AG20443 (cell line): Measurements from ENCODE around the gene COLEC11.
"Not testable (repeated sequence)": the region's sequence is repeated elsewhere in the genome, so short reads cannot be mapped to it uniquely, and the experiment has no call there.

ENCODE experiments used
- DNase-seq: peaks from one replicate; pipeline ENCODE4 v3.0.0; 2012; ENCODE audit warnings: low spot score, mixed read lengths

COLEC11 gene

GRCh38 chr2:3625186-3625585 is 30.3 kb downstream of the COLEC11 start:
- no peak for DNase-seq

- DNase-seq = no peak
Observed at GRCh38 chr2:3626118-3626811, 31.4 kb downstream of the COLEC11 start.

DNA sequence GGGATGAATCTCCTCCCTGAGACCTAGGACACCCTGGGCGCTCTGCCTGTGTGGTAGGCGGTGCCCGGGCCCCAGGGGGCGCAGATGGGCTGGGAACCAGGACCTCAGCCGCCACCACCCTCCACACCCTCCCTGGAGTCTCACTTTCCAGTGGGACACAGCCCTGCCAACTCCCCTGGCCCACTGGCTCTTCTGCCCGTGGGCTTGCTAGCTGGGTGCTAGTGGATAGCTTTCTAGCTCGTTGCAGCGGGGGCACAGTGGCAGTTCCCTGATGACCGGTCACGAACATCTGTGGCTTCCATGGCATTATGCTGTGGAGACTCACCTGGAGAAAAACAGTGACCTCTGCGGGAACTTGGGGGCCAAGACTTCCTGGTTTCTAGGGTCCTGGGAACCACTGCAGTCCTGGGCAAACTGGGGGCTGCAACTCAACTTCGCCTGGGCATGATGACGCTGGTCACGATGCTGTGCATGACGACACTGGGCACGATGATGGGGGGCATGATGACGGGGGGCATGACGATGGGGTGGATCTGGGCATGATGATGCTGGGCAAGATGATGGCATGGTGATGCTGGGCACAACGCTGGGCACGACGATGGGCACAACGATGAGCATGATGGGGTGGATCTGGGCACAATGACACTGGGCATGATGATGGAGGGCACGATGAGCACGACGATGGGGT is 32.0 kb downstream of the COLEC11 start:
- no peak for DNase-seq

DNA sequence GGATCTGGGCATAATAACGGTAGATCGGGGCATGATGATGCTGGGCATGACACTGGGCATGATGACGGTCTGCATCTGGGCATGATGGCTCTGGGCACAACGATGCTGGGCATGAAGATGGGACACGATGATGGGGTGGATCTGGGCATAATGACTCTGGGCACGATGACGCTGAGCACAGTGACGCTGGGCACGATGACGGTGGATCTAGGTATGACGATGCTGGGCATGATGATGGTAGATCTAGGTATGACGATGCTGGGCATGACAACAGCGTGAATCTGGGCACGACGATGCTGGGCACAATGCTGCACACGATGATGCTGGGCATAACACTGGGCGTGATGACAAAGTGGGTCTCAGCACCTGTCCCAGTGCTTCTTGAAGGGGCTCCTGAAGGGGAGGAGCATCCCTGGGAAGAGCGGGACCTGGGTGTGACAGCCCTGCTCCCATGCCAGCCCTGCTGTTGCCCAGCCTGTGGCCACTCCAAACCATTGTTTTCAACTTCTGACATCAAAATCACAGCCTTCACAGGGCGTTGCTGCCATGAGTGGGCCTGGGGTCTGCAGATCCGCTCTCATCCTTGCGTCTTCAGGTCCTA is 32.7 kb downstream of the COLEC11 start:
- no peak for DNase-seq

- no peak for DNase-seq
Observed at GRCh38 chr2:3628241-3628679, 33.3 kb downstream of the COLEC11 start.

DNA sequence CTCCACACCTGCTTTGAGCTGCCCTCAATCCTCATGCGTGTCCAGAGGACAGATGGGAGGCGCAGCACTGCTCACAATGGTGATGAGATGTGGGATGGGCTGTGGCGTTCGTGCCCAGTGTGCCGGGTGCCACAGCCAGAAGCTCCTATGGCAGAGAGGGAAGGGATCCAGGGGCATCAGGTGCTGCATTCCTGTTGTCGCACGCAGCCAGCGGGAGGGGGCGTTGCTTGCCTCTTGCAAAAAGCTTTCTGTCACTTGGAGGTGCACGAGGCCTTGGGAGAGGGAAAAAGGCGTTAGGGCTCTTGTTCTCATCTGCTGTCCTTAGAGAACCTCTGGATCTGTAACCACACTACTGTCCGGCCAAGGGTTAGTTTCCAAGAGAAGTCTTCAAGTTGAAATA is 33.9 kb downstream of the COLEC11 start:
- no peak for DNase-seq

GRCh38 chr2:3630631-3631030 is 35.7 kb downstream of the COLEC11 start:
- no peak for DNase-seq

- DNase-seq = no peak
Observed at GRCh38 chr2:3631161-3631850, 36.4 kb downstream of the COLEC11 start.

DNA sequence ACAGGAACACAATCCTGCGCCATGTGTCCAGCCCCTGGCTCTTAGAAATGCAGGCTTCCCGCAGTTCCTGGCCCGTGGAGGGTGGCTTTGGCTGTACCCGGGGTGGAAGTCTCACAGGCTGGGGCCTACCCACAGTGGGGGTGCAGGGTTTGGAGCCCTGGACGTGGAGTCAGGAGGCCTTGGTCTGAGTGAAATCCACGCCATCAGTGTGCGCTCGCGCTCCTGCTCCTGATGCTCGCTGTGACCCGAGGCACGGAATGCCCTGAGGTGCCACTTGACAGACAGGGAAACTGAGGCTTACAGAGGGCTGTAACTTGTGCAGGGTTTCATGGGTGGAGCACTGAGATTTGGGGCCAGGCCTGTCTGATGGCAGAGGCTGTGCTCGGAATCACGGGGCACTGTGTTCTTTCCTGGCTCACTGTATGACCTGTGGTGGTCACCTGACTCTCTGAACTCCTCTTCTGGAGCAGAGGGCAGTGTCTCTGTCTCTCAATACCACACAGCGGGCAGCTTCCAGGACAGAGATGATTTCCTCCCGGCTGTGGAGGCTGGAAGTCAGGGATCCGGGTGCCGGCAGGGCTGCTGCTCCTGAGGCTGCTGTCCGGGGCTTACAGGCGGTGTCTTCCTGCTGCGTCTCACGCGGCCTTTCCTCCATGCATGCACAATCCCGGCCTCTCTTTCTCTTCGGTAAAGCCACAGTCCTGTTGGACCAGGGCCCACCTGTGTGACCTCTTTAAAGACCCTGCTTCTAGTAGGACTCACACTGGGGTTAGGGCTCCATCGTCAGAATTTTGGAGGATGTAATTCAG is 37.1 kb downstream of the COLEC11 start:
- no peak for DNase-seq

GRCh38 chr2:3633089-3633981 is 38.4 kb downstream of the COLEC11 start:
- DNase-seq = no peak

GRCh38 chr2:3633982-3634595 is 39.2 kb downstream of the COLEC11 start:
- no peak for DNase-seq

DNA sequence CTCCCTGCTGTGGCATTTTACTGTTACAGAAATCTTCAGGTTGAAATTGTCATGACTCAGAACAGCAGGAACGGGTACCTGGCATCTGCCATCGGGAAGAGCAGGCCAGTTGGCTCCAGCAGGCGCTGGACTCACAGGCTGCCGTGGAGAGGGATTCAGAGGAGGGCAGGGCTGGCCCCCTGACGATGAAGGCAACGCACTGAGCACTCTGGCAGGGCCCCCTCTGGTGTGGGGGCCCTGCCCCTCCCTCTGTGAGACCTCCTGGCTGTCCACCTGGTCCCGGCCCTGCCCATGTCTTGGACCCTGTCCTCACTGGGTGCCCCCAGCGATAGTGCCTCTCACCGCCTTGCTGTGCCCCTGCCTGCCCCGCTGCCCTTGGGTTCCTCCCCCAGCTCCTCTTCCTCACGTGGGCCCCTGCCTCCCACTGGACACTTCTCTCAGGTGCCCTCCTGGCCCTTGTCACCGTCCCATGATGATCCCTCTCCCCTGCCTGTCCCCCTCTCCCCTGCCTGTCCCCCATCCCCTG is 39.7 kb downstream of the COLEC11 start:
- no peak for DNase-seq

GRCh38 chr2:3635171-3635974 is 40.5 kb downstream of the COLEC11 start:
- peak; percentile 39 for DNase-seq

DNA sequence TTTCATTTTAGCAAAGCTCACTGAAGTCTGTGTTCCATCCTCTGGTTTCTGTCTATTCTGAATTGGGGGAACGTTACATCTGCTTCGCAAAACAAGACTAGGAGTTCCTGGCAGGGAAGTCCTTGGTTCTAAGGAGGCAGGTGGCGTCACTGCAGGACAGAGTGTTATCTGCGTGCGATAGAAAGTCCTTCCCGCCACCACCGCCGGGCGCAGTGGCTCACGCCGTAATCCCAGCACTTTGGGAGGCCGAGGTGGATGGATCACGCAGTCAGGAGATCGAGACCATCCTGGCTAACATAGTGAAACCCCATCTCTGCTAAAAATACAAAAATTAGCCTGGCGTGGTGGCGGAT is 41.0 kb downstream of the COLEC11 start:
- not testable (repeated sequence) for DNase-seq

GRCh38 chr2:3636586-3637310 is 41.8 kb downstream of the COLEC11 start:
- no peak for DNase-seq

- DNase-seq = no peak
Observed at GRCh38 chr2:3637311-3637675, 42.4 kb downstream of the COLEC11 start.

DNA sequence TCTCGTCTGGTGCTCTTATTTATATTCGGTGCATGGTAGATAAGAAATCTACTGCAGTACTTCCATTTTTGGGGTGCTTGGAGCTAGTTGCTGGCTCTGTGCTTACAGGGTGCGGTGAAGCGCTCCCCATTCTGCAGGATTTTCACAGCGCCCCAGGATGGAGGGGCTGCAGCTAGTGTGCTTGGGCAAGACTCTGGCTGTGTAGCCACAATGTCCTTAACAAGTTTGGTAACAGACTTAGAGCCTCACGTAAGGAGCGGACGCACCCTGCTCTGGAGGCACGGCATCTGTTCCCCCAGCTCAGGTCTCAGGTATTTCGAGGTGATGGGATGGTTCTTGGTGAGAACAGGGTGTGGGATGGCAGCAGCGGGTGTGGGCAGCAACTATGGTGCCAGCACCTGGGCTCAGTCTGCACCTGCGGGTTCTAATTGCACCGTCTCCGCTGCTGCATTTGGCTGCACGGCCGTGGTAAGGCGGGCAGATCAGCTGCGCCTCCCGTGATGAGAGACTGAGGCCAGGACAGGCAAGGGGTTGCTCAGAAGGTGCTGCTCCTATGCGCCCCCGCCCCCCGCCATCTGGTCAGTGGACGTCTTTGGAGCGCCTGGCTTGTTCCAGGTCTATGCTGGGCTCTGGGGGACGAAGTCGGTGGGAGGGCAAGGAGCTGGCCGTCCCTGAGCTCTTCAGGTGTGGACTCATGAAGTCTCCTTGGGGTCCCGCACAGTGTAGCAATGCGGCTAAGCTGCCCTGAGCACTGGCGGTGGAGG is 43.0 kb downstream of the COLEC11 start:
- no peak for DNase-seq

DNA sequence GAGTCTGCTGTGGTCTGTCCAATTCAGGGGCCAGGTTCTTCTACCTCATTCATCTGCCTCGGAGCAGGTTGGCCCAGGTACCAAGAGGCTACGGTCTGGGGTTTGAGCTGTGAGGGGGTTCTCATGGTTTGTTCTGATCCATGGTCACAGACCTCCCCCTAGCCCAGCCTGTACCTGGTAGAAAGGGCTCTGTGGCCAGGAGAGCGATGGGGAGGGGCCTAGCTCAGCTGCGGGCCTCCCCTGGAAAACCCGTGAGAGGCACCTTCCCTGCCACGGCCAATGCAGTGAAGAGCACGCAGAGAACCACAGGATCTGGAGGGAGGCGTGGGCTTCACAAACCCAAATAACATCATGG is 43.5 kb downstream of the COLEC11 start:
- no peak for DNase-seq
